Gastrocnemius medialis (tissue), 4 donors: ENCODE data around the gene ECE1. TPM values are rescaled to one million over a fixed set of nuclear protein-coding genes. Genes with fewer than 3 reads are reported as not detected.
A peak's percentile ranks its signal among the peaks of the same experiment; 100 is the strongest.

Experiments used
- ATAC-seq, 2 donors: fragments of 150-250 bp; one replicate each; pipeline ENCODE4 v1.9.1; 2016
- DNase-seq, 2 donors: peaks; one replicate each; pipeline ENCODE4 v3.0.0-alpha.2; 2019
- H3K27ac ChIP-seq, 4 donors: fragments of 200-600 bp; sonication (generic); 1 replicate in 1 of 4; 2 replicates in 3 of 4; pipeline ENCODE4 v1.5.1; 2016 to 2018; ENCODE audit warnings: mild to moderate bottlenecking in 2 of 4, moderate library complexity in 1 of 4
- H3K27me3 ChIP-seq, 3 donors: fragments of 200-600 bp; sonication (generic) in 2 of 3; 1 replicate in 1 of 3; 2 replicates in 2 of 3; pipeline versions ENCODE4 v1.5.1 to v1.6.0; 2016 to 2019; ENCODE audit warnings: mild to moderate bottlenecking in 1 of 3, moderate library complexity in 1 of 3
- H3K36me3 ChIP-seq, 2 donors: fragments of 200-600 bp; sonication (generic) in 1 of 2; one replicate each; pipeline ENCODE4 v1.5.1; 2017 to 2018
- H3K4me1 ChIP-seq, 2 donors: fragments of 200-600 bp; sonication (generic) in 1 of 2; one replicate each; pipeline ENCODE4 v1.5.1; 2016 to 2017; ENCODE audit warnings: mild to moderate bottlenecking in 2 of 2
- H3K4me3 ChIP-seq, 4 donors: fragments of 200-600 bp; sonication (generic) in 3 of 4; 1 replicate in 1 of 4; 2 replicates in 3 of 4; pipeline ENCODE4 v1.5.1; 2016 to 2019; ENCODE audit warnings: mild to moderate bottlenecking in 2 of 4
- H3K9me3 ChIP-seq, 3 donors: fragments of 200-600 bp; sonication (generic) in 2 of 3; 1 replicate in 1 of 3; 2 replicates in 2 of 3; pipeline ENCODE4 v1.5.1; 2016 to 2019
- CTCF ChIP-seq, 5 experiments: fragments of 450-650 bp in 3 of 5; fragments of 200-600 bp in 2 of 5; sonication (generic) in 2 of 5; IDR thresholded peaks in 4 of 5; conservative IDR thresholded peaks in 1 of 5; 1 replicate in 4 of 5; 2 replicates in 1 of 5; pipeline ENCODE4 v1.5.1; 2016 to 2019; ENCODE audit warnings: antibody characterized with exemption in 5 of 5, mild to moderate bottlenecking in 3 of 5, moderate library complexity in 3 of 5
- POLR2A ChIP-seq, 2 donors: fragments of 450-650 bp; IDR thresholded peaks; one replicate each; pipeline ENCODE4 v1.6.1; 2017; ENCODE audit warnings: antibody characterized with exemption in 2 of 2, mild to moderate bottlenecking in 2 of 2, moderate library complexity in 2 of 2
- in situ Hi-C, 4 donors: fragments of 200-750 bp; cut with MboI; loops; one replicate each; pipeline versions ENCODE4 v1.15.0 to v1.8.0; 2017; ENCODE audit warnings: low sequenced_read_pairs in 4 of 4
- intact Hi-C: fragments of 100-400 bp; cut with DNase I; formaldehyde crosslinking; loops from one replicate; pipeline ENCODE4 v1.15.1; 2023; ENCODE audit warnings: low total_unique reads
- total RNA-seq, 4 donors: library from RNA; depleted of rRNA; stranded (reverse); fragments of >200 nt; gene quantifications; one replicate each; pipeline versions ENCODE4 v1.1.0 to v1.2.3, GENCODE V29; 2016

Gene ECE1
- total RNA-seq, 4 donors from 2014 or later = 17.1 to 39.9 (median 26.7) TPM

- peak overlapping the region in 1 of 4 donors; percentile 5 for H3K4me3 ChIP-seq
- no peaks in the 10 kb centered on the region for H3K9me3 ChIP-seq
- H3K4me1 ChIP-seq = peaks cover 29 to 51% of the 10 kb centered on the region in 2 donors
- ATAC-seq (no peak), DNase-seq (no peak)
- no peaks in the 10 kb centered on the region for H3K27me3 ChIP-seq
- intact Hi-C loops (no loop called here), in situ Hi-C loops (no loop called here)
- TF ChIP-seq CTCF (IDR thresholded peaks at IDR 0.05 in 4 of 5, conservative IDR thresholded peaks at IDR 0.05 in 1 of 5) = no peak
- TF ChIP-seq POLR2A (IDR thresholded peaks at IDR 0.05) = no peak
- H3K27ac ChIP-seq = peak overlapping the region; percentile 25 to 82 (median 80)
- H3K36me3 ChIP-seq = peaks cover 0 to 6% of the 10 kb centered on the region in 2 donors
Measured at GRCh38 chr1:21277180-21277579, 13.1 kb downstream of the ECE1 start.

GRCh38 chr1:21272540-21272939, 17.7 kb downstream of the ECE1 start:
- TF ChIP-seq CTCF (IDR thresholded peaks at IDR 0.05 in 4 of 5, conservative IDR thresholded peaks at IDR 0.05 in 1 of 5) = no peak
- Histone ChIP-seq H3K27me3 (no peaks in the 10 kb centered on the region), H3K27ac (no peak overlapping the region), H3K4me1 (peaks cover 14 to 21% of the 10 kb centered on the region in 2 donors), H3K4me3 (no peak overlapping the region), H3K36me3 (peaks cover 0 to 14% of the 10 kb centered on the region in 2 donors), H3K9me3 (no peaks in the 10 kb centered on the region)
- DNase-seq (no peak), ATAC-seq (no peak)
- in situ Hi-C loops = no loop called here
- intact Hi-C loops = no loop called here

DNA sequence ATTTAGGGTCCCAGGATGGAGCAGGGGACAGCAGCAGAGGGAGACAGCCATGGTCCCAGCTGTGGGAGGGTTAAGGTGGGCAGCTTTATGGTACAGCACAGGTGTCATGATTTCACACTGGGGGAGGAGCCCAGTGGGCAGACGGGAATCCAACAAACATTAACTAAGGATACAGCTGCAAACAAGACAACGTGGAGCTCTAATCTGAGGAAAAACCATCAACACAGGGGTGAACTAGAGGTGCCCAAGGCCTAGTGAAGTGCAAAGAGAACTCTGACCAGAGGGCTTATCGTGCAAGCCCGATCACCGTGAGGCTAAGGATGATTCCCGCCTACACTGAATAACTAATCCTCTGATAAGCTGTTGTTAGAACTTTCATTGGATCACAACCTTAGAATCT, 18.7 kb downstream of the ECE1 start:
- peaks cover 9 to 18% of the 10 kb centered on the region in 2 donors for H3K4me1 ChIP-seq
- H3K27me3 ChIP-seq = no peaks in the 10 kb centered on the region
- TF ChIP-seq POLR2A (IDR thresholded peaks at IDR 0.05) (no peak), CTCF (IDR thresholded peaks at IDR 0.05 in 4 of 5, conservative IDR thresholded peaks at IDR 0.05 in 1 of 5) (no peak)
- ATAC-seq (no peak), DNase-seq (no peak)
- H3K27ac ChIP-seq = no peak overlapping the region
- no peak overlapping the region for H3K4me3 ChIP-seq
- no peaks in the 10 kb centered on the region for H3K9me3 ChIP-seq
- in situ Hi-C loops = no loop called here
- intact Hi-C loops = no loop called here
- peaks cover 0 to 14% of the 10 kb centered on the region in 2 donors for H3K36me3 ChIP-seq

DNA sequence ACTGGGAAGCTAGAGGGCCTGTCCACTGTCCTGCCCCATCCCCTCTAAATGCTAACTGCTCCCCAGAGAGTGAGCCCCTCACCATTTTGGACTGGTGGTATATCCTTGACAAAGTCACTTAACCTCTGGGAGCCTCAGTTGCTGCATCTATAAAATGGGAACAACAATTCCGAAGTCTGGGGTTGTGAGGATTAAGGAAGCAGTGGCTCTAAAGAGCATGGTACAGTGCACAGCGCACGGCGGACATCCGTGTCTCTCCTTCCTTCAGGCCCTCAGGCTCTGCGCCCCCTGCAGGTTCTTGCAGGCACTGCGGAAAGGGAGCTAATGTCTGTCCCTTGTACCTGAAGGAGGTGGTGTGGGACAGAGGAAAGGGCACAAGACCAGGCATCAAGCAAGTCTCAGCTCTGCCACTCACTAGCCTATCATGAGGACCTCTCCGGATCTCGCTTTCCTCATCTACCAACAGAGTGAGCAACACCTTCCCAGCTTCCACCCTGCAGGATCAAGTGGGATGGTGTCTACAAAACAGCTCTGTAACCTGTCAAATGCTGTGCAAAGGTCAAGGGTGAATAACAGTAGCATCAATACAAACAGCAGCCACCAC, 20.1 kb downstream of the ECE1 start:
- peak in 1 of 2 donors; percentile 44 for DNase-seq
- Histone ChIP-seq H3K9me3 (no peaks in the 10 kb centered on the region), H3K27me3 (no peaks in the 10 kb centered on the region), H3K4me3 (no peak overlapping the region), H3K36me3 (peaks cover 0 to 14% of the 10 kb centered on the region in 2 donors), H3K27ac (no peak overlapping the region), H3K4me1 (peaks cover 7 to 12% of the 10 kb centered on the region in 2 donors)
- no peak for ATAC-seq
- in situ Hi-C loops = no loop called here
- intact Hi-C loops = no loop called here
- TF ChIP-seq CTCF (IDR thresholded peaks at IDR 0.05 in 4 of 5, conservative IDR thresholded peaks at IDR 0.05 in 1 of 5) (peak; percentile 52 to 78 (median 71)), POLR2A (IDR thresholded peaks at IDR 0.05) (no peak)
